ENCODE data around the gene ZFP28. TPM values are rescaled to one million over a fixed set of nuclear protein-coding genes. Genes with fewer than 3 reads are reported as not detected.

ZFP28 gene
- total and polyA plus RNA-seq, 4 donors, result 0.47 to 1.3 (median 0.82) TPM

GRCh38 chr19:56577719-56578602 lies 39.2 kb downstream of the ZFP28 start:
- Histone ChIP-seq H3K9ac (ENCODE audit: low read depth in 1 of 2, low read length in 2 of 2) (no peak overlapping the region), H3K4me3 (ENCODE audit: low read depth in 1 of 3, low read length in 3 of 3) (peak overlapping the region in 2 of 3 donors; percentile 59 to 83), H3K27ac (ENCODE audit: low read depth in 1 of 2, low read length in 2 of 2) (no peak overlapping the region), H3K4me1 (ENCODE audit: control insufficient read depth in 4 of 4, insufficient read depth in 4 of 4, low read length in 3 of 4) (no peaks in the 10 kb centered on the region), H3K36me3 (ENCODE audit: control insufficient read depth in 4 of 4, insufficient read depth in 3 of 4, low read depth in 1 of 4, low read length in 3 of 4) (peaks cover 8 to 48% (median 46%) of the 10 kb centered on the region in 4 donors), H3K9me3 (ENCODE audit: control insufficient read depth in 4 of 4, low read length in 3 of 4) (peaks cover 47 to 100% (median 81%) of the 10 kb centered on the region in 4 donors), H3K27me3 (ENCODE audit: control insufficient read depth in 4 of 4, insufficient read depth in 4 of 4, low read length in 3 of 4) (no peaks in the 10 kb centered on the region)
- TF ChIP-seq JUND (IDR thresholded peaks at IDR 0.05) (no peak), RAD21 (IDR thresholded peaks at IDR 0.05) (no peak), YY1 (IDR thresholded peaks at IDR 0.05) (no peak), EGR1 (IDR thresholded peaks at IDR 0.05; ENCODE audit: low read depth in 2 of 2) (no peak), ATF3 (IDR thresholded peaks at IDR 0.05) (no peak), NR2F2 (IDR thresholded peaks at IDR 0.05) (no peak), FOXA2 (IDR thresholded peaks at IDR 0.05) (no peak), ZBTB33 (IDR thresholded peaks at IDR 0.05) (no peak), HNF4G (IDR thresholded peaks at IDR 0.05) (no peak), REST (IDR thresholded peaks at IDR 0.05) (no peak), GABPA (IDR thresholded peaks at IDR 0.05 in 1 of 2, conservative IDR thresholded peaks at IDR 0.05 in 1 of 2) (no peak)
- TF ChIP-seq, protein P1, sequence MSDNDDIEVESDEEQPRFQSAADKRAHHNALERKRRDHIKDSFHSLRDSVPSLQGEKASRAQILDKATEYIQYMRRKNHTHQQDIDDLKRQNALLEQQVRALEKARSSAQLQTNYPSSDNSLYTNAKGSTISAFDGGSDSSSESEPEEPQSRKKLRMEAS (IDR thresholded peaks at IDR 0.05), result no peak
- WGBS, result 98% methylated on average over 11 of the region's 11 CpGs
- DNase-seq (ENCODE audit: low spot score), result no peak

DNA sequence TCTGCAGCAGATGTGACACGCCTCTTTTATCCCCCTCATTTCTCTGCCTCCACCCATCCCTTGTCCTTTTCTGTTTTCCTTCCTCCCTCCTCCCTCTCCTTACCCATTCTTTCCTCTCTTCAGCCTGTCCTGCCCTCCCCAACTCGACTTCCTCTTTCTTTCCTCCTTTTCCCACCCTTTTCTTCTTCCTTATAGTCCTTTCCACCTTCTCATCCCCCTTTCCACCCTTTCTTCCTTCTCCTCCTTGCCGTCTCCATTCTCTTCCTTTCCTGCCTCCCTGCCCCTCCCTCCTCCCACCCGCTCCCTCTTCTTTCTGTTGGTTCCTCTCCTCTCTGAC lies 55.7 kb downstream of the ZFP28 start:
- Histone ChIP-seq H3K4me1 (ENCODE audit: control insufficient read depth in 4 of 4, insufficient read depth in 4 of 4, low read length in 3 of 4) (peaks cover 0 to 4% (median 2%) of the 10 kb centered on the region in 4 donors), H3K4me3 (ENCODE audit: low read depth in 1 of 3, low read length in 3 of 3) (peak overlapping the region in 2 of 3 donors; percentile 65 to 90), H3K36me3 (ENCODE audit: control insufficient read depth in 4 of 4, insufficient read depth in 3 of 4, low read depth in 1 of 4, low read length in 3 of 4) (peaks cover 0 to 4% (median 2%) of the 10 kb centered on the region in 4 donors), H3K27ac (ENCODE audit: low read depth in 1 of 2, low read length in 2 of 2) (no peak overlapping the region), H3K9ac (ENCODE audit: low read depth in 1 of 2, low read length in 2 of 2) (no peak overlapping the region), H3K9me3 (ENCODE audit: control insufficient read depth in 4 of 4, low read length in 3 of 4) (peaks cover 19 to 41% (median 33%) of the 10 kb centered on the region in 4 donors), H3K27me3 (ENCODE audit: control insufficient read depth in 4 of 4, insufficient read depth in 4 of 4, low read length in 3 of 4) (no peaks in the 10 kb centered on the region)
- 60% methylated on average over 4 of the region's 4 CpGs for WGBS
- no peak for DNase-seq (ENCODE audit: low spot score)
- TF ChIP-seq, protein P2, sequence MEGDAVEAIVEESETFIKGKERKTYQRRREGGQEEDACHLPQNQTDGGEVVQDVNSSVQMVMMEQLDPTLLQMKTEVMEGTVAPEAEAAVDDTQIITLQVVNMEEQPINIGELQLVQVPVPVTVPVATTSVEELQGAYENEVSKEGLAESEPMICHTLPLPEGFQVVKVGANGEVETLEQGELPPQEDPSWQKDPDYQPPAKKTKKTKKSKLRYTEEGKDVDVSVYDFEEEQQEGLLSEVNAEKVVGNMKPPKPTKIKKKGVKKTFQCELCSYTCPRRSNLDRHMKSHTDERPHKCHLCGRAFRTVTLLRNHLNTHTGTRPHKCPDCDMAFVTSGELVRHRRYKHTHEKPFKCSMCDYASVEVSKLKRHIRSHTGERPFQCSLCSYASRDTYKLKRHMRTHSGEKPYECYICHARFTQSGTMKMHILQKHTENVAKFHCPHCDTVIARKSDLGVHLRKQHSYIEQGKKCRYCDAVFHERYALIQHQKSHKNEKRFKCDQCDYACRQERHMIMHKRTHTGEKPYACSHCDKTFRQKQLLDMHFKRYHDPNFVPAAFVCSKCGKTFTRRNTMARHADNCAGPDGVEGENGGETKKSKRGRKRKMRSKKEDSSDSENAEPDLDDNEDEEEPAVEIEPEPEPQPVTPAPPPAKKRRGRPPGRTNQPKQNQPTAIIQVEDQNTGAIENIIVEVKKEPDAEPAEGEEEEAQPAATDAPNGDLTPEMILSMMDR (IDR thresholded peaks at IDR 0.05; ENCODE audit: low read depth, low read length, missing input control), result no peak
- TF ChIP-seq ATF3 (IDR thresholded peaks at IDR 0.05), result no peak

Measured in liver (tissue), 9 donors.